GM18867 (cell line): ENCODE data around the gene AFDN.

ENCODE experiments used
- ATAC-seq: cut with Tn5 transposase; IDR thresholded peaks from one replicate; pipeline ENCODE4 v1.9.1; 2021; ENCODE audit warnings: mild to moderate bottlenecking, moderate library complexity; ENCODE audit not compliant: unreplicated experiment

AFDN gene

GRCh38 chr6:167840526-167841179 is 13.9 kb downstream of the AFDN start:
- ATAC-seq, result no peak

GRCh38 chr6:167841981-167842380 is 15.3 kb downstream of the AFDN start:
- no peak for ATAC-seq

GRCh38 chr6:167842457-167842856 is 15.7 kb downstream of the AFDN start:
- no peak for ATAC-seq

GRCh38 chr6:167843023-167843422 is 16.3 kb downstream of the AFDN start:
- ATAC-seq, result no peak

GRCh38 chr6:167845856-167846255 is 19.1 kb downstream of the AFDN start:
- ATAC-seq, result no peak

GRCh38 chr6:167846997-167847606 is 20.4 kb downstream of the AFDN start:
- ATAC-seq, result no peak

- no peak for ATAC-seq
These were observed 21.2 kb downstream of the AFDN start for GRCh38 chr6:167847936-167848335.

- no peak for ATAC-seq
These were observed 22.1 kb downstream of the AFDN start for GRCh38 chr6:167848783-167849182.

- no peak for ATAC-seq
These were observed 23.2 kb downstream of the AFDN start for GRCh38 chr6:167849846-167850459.

GRCh38 chr6:167850782-167851181 is 24.1 kb downstream of the AFDN start:
- ATAC-seq, result no peak

GRCh38 chr6:167851370-167851952 is 24.8 kb downstream of the AFDN start:
- no peak for ATAC-seq

GRCh38 chr6:167855825-167856425 is 29.2 kb downstream of the AFDN start:
- ATAC-seq, result no peak

- ATAC-seq, result no peak
These were observed 29.8 kb downstream of the AFDN start for GRCh38 chr6:167856474-167856873.

- no peak for ATAC-seq
These were observed 30.4 kb downstream of the AFDN start for GRCh38 chr6:167856999-167857660.

GRCh38 chr6:167858086-167858591 is 31.4 kb downstream of the AFDN start:
- ATAC-seq, result no peak

- ATAC-seq, result no peak
These were observed 32.3 kb downstream of the AFDN start for GRCh38 chr6:167858842-167859664.

- ATAC-seq, result no peak
These were observed 34.0 kb downstream of the AFDN start for GRCh38 chr6:167860550-167861226.

- no peak for ATAC-seq
These were observed 34.7 kb downstream of the AFDN start for GRCh38 chr6:167861424-167861823.

GRCh38 chr6:167863897-167864296 is 37.2 kb downstream of the AFDN start:
- no peak for ATAC-seq
